Measurements from ENCODE around the gene TSC22D1. TPM values are rescaled to one million over a fixed set of nuclear protein-coding genes. Genes with fewer than 3 reads are reported as not detected.

Gene TSC22D1
- total and polyA plus RNA-seq, 2 of the 4 experiments (the other 2 are of a cell fraction) = 30.8 to 42.2 TPM

DNA sequence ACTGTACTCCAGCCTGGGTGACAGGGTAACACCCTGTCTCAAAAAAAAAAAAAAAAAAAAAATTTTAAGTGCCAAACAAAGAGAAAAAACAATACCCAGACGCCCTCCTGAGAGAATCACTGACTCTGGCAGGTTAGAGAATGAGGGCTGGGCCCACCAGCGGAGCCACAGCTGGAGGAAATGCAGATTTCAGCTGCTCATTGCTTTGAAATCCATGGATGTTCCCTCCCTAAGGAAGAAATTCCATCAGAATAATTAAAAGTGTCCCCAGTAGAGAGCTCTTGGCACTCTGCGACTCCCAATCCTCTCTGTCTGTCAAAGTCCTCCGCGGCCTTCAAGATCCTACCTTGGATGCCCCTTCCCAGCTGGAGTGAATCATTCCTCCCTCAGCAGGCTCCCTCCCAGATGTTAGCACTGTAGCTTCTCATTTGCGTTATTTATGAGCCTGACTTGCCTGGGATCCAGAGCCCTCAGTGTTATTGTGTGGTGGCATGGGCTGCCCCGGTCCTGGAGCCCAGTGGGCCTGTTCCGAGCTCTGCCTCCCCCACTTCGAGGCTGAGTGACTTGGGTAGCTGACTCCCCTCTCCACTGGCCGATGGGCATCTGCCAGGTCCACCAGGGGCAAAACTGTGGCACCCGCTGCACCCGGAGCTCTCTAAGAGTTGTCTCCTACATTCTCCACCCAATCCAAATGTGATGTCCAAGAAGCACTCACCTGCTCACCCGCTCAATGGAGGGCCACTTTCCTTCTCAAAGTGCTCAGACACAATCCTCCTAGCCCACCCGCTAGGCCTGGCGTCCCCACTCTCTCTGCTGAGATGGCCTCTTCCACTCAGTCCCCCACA, 155.5 kb downstream of the TSC22D1 start:
- DNase-seq (no peak), ATAC-seq (ENCODE audit: low read depth) (no peak)
- no peak overlapping the region for H4K91ac ChIP-seq (ENCODE audit: insufficient read depth, low read depth, low read length)
- H3K56ac ChIP-seq (ENCODE audit: extremely low read depth, insufficient read depth, low read length) = no peak overlapping the region
- ChIA-PET CTCF (no interaction called here), POLR2A (ENCODE audit: unreplicated experiment) (no interaction called here)
- no peak overlapping the region for H3K9ac ChIP-seq (ENCODE audit: low read depth, low read length)
- H2BK20ac ChIP-seq (ENCODE audit: low read depth, low read length) = no peak overlapping the region
- H3K27me3 ChIP-seq (ENCODE audit: control insufficient read depth, insufficient read depth, low read length) = peaks cover 9% of the 10 kb centered on the region; the same call in 1 of the 2 replicates
- H2BK15ac ChIP-seq (ENCODE audit: low read depth, low read length) = no peak overlapping the region
- H3K9me1 ChIP-seq (ENCODE audit: insufficient read depth, low read length) = no peaks in the 10 kb centered on the region
- BruUV-seq (replicated peaks) = no TSS peak
- no peak overlapping the region for H3K4me2 ChIP-seq (ENCODE audit: low read depth, low read length)
- no peak overlapping the region for H3K23ac ChIP-seq (ENCODE audit: low read depth, low read length)
- H3K9me3 ChIP-seq (ENCODE audit: control insufficient read depth, insufficient read depth, low read length) = no peaks in the 10 kb centered on the region; the same call in 1 of the 2 replicates
- H3K14ac ChIP-seq (replicated peaks; ENCODE audit: low read depth, low read length) = no peak overlapping the region
- intact Hi-C loops (cut with micrococcal nuclease) (no loop called here), dilution Hi-C loops (cut with HindIII; ENCODE audit: low sequenced_read_pairs, unreplicated experiment) (no loop called here), in situ Hi-C loops (cut with MboI; ENCODE audit: low sequenced_read_pairs) (no loop called here)
- no peaks in the 10 kb centered on the region for H3K4me1 ChIP-seq (ENCODE audit: control insufficient read depth, insufficient read depth, low read length)
- no peak overlapping the region for H2AK5ac ChIP-seq (ENCODE audit: low read depth, low read length)
- H2AFZ ChIP-seq (replicated peaks; ENCODE audit: low read length, poor library complexity) = no peak overlapping the region
- no peak overlapping the region for H3K4me3 ChIP-seq (ENCODE audit: insufficient read depth, low read depth, low read length)
- H3K4ac ChIP-seq (ENCODE audit: low read depth, low read length) = no peak overlapping the region
- no peak overlapping the region for H4K5ac ChIP-seq (ENCODE audit: low read depth, low read length)
- no peak overlapping the region for H2BK5ac ChIP-seq (ENCODE audit: low read depth, low read length, poor library complexity, severe bottlenecking)
- H4K20me1 ChIP-seq (ENCODE audit: insufficient read depth, low read length) = no peaks in the 10 kb centered on the region
- no peak overlapping the region for H2BK120ac ChIP-seq (ENCODE audit: low read depth, low read length)
- H3K36me3 ChIP-seq (ENCODE audit: control insufficient read depth, insufficient read depth, low read length) = no peaks in the 10 kb centered on the region
- no peaks in the 10 kb centered on the region for H3K79me1 ChIP-seq (ENCODE audit: low read depth in 1 of 2, low read length in 2 of 2)
- no peak overlapping the region for H3K27ac ChIP-seq (ENCODE audit: insufficient read depth, low read length)
- WGBS, 2 experiments (ENCODE audit: extremely low coverage in 2 of 2, insufficient read length in 1 of 2) = 88% methylated on average over 5 of the region's 15 CpGs; no CpG with 5 or more reads in 1 of the 2 experiments
- H4K8ac ChIP-seq (ENCODE audit: low read depth in 2 of 2, low read length in 2 of 2) = no peak overlapping the region
- H3K18ac ChIP-seq (ENCODE audit: low read depth, low read length) = no peak overlapping the region
- H2AK9ac ChIP-seq (replicated peaks; ENCODE audit: low read depth, low read length, poor library complexity) = no peak overlapping the region
- TF ChIP-seq, protein P1, sequence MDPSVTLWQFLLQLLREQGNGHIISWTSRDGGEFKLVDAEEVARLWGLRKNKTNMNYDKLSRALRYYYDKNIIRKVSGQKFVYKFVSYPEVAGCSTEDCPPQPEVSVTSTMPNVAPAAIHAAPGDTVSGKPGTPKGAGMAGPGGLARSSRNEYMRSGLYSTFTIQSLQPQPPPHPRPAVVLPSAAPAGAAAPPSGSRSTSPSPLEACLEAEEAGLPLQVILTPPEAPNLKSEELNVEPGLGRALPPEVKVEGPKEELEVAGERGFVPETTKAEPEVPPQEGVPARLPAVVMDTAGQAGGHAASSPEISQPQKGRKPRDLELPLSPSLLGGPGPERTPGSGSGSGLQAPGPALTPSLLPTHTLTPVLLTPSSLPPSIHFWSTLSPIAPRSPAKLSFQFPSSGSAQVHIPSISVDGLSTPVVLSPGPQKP (IDR thresholded peaks at IDR 0.05; ENCODE audit: borderline replicate concordance, low read depth, low read length) = no peak
- TF ChIP-seq MXI1 (IDR thresholded peaks at IDR 0.05; ENCODE audit: borderline replicate concordance, low read depth, low read length) = no peak
- no peak for TF ChIP-seq MAFK (IDR thresholded peaks at IDR 0.05; ENCODE audit: low read depth, low read length)
- no peak for TF ChIP-seq USF2 (IDR thresholded peaks at IDR 0.05; ENCODE audit: low read depth, low read length)
- TF ChIP-seq RCOR1 (IDR thresholded peaks at IDR 0.05; ENCODE audit: insufficient replicate concordance, low read length) = no peak
- no peak for TF ChIP-seq NFE2L2 (IDR thresholded peaks at IDR 0.05; ENCODE audit: low read depth, low read length)
- no peak for TF ChIP-seq CTCF (conservative IDR thresholded peaks at IDR 0.05; ENCODE audit: low read depth, low read length)
- no peak for TF ChIP-seq CEBPB (IDR thresholded peaks at IDR 0.05; ENCODE audit: low read depth, low read length)
- no peak for TF ChIP-seq RFX5 (IDR thresholded peaks at IDR 0.05; ENCODE audit: low read depth, low read length)
- no peak for TF ChIP-seq MAZ (IDR thresholded peaks at IDR 0.05; ENCODE audit: borderline replicate concordance, low read depth, low read length)
- TF ChIP-seq POLR2A (IDR thresholded peaks at IDR 0.05; ENCODE audit: low read depth, low read length) = no peak
- TF ChIP-seq CHD1 (IDR thresholded peaks at IDR 0.05; ENCODE audit: low read depth, low read length) = no peak
- no peak for TF ChIP-seq RAD21 (IDR thresholded peaks at IDR 0.05; ENCODE audit: low read length)
- TF ChIP-seq SMC3 (IDR thresholded peaks at IDR 0.05; ENCODE audit: low read depth, low read length) = no peak
- no peak for TF ChIP-seq FOS (IDR thresholded peaks at IDR 0.05; ENCODE audit: low read depth, low read length)

Data from IMR-90 (cell line).